Lower leg skin (tissue), 4 donors: ENCODE data around the gene PCCA. TPM values are rescaled to one million over a fixed set of nuclear protein-coding genes. Genes with fewer than 3 reads are reported as not detected.
A peak's percentile ranks its signal among the peaks of the same experiment; 100 is the strongest.

Experiments used
- DNase-seq, 2 donors: peaks; one replicate each; pipeline ENCODE4 v3.0.0-alpha.2; 2019; ENCODE audit warnings: low spot score in 2 of 2
- H3K4me3 ChIP-seq: fragments of 200-600 bp; sonication (generic); 2 replicates; pipeline ENCODE4 v1.5.1; 2017; ENCODE audit warnings: mild to moderate bottlenecking, low read depth; ENCODE audit not compliant: poor library complexity, severe bottlenecking
- POLR2A ChIP-seq, 2 donors: fragments of 450-650 bp; IDR thresholded peaks; one replicate each; pipeline ENCODE4 v1.6.1; 2016 to 2017; ENCODE audit warnings: antibody characterized with exemption in 2 of 2, mild to moderate bottlenecking in 1 of 2, moderate library complexity in 1 of 2
- WGBS, 2 donors: methylation state at CpG; one replicate each; pipeline ENCODE4 v1.1.5; 2018; 5-methylcytosine and 5-hydroxymethylcytosine counted together
- intact Hi-C: fragments of 100-400 bp; cut with DNase I; formaldehyde crosslinking; loops from one replicate; pipeline ENCODE4 v1.15.0; 2023; ENCODE audit warnings: low total_unique reads
- total RNA-seq, 4 donors: library from RNA; depleted of rRNA; stranded (reverse); fragments of >200 nt; gene quantifications; one replicate each; pipeline ENCODE4 v1.1.0, GENCODE V29; 2016
- TF ChIP-seq, protein P1 (sequence below), 3 donors: fragments of 450-650 bp; IDR thresholded peaks; one replicate each; pipeline ENCODE4 v1.5.1; 2016; ENCODE audit warnings: antibody characterized with exemption in 3 of 3, mild to moderate bottlenecking in 3 of 3, moderate library complexity in 2 of 3

PCCA gene
- total RNA-seq, 4 donors from 2014 or later = 24.3 to 34.2 (median 26.2) TPM

DNA sequence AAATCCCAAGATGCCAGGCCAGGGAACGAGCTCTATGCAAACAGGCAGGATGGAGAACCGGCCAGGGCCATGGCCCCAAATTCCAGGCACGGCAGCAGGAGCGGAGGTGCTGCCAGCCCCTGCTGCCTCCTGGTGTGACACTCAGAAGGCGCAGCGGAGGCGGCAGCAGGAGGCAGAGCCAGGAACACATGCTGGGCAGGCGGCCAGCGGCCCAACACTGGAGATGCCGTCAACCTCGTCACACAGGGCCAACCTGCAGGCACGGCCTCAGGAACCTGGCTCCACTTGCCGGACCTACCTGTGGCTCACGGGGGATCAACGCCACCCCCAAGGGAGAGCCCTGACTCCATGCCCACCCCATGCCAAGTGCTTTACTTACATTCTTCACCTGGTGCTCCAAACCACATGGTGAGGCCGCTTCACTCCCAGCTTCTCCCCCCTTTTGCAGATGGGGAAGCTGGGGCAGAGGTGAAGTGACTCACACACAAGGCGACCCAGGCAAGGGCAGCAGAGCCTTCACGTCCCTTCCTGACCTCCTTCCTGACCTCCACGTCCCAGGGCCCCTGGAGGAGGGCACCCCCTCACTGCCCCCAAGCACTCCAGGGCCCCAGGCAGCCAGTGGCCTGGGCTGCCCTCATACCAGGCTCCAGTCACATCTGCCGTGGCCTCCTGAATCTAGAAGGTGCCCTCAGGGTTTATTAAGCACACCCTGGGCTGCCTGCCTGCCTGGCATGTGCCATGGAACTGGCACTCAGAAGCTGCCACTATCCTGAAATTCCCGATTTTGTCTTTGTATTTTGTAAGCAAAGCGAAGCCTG is 456.2 kb downstream of the PCCA start:
- TF ChIP-seq, protein P1, sequence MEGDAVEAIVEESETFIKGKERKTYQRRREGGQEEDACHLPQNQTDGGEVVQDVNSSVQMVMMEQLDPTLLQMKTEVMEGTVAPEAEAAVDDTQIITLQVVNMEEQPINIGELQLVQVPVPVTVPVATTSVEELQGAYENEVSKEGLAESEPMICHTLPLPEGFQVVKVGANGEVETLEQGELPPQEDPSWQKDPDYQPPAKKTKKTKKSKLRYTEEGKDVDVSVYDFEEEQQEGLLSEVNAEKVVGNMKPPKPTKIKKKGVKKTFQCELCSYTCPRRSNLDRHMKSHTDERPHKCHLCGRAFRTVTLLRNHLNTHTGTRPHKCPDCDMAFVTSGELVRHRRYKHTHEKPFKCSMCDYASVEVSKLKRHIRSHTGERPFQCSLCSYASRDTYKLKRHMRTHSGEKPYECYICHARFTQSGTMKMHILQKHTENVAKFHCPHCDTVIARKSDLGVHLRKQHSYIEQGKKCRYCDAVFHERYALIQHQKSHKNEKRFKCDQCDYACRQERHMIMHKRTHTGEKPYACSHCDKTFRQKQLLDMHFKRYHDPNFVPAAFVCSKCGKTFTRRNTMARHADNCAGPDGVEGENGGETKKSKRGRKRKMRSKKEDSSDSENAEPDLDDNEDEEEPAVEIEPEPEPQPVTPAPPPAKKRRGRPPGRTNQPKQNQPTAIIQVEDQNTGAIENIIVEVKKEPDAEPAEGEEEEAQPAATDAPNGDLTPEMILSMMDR (IDR thresholded peaks at IDR 0.05) = no peak
- TF ChIP-seq POLR2A (IDR thresholded peaks at IDR 0.05) = no peak
- peak in 1 of 2 donors; percentile 90 for DNase-seq
- no peak overlapping the region for H3K4me3 ChIP-seq
- 59 to 67% methylated on average over 13 to 20 of the region's 22 CpGs for WGBS, 2 donors
- intact Hi-C loops = no loop called here

- DNase-seq = no peak
- H3K4me3 ChIP-seq = no peak overlapping the region
- intact Hi-C loops = no loop called here
- 74 to 82% methylated on average over 4 of the region's 4 CpGs for WGBS, 2 donors
- TF ChIP-seq POLR2A (IDR thresholded peaks at IDR 0.05) = no peak
- TF ChIP-seq, protein P1 (IDR thresholded peaks at IDR 0.05) = no peak
Measured at GRCh38 chr13:100545684-100546061, 456.8 kb downstream of the PCCA start.

DNA sequence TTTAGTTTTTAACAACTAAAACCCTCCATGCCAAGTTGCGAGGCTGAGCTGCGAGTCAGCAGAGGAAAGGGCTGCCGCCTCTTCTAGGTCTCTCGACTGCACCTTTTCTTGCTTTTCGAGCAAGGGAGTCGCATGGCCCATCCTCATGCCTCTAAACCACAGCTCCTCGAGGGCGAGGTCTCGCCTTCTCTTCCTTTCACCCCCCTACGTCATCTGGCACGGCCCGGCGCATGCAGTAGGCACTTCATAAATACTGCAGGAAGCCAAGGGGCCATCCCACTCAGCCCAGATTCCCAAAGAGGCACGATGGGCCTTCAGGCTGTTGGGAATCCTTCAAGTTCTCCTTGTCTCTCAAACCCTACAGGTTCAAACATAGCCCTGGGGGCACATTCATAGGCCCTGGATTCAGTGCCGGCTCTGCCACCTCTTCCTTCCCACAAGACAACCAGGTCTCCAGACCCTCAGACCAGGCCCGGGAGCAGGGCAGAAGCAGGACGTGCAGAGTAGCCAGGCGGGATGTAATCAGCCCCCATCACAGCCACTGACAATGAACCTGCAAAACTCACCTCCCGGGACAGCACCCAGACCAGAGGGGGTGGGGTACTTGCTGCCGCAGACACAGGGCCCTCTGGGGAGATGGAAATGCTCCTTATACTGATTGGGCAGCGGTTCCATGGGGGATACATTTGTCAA is 458.0 kb downstream of the PCCA start:
- DNase-seq = peak in 1 of 2 donors; percentile 82
- no peak for TF ChIP-seq POLR2A (IDR thresholded peaks at IDR 0.05)
- TF ChIP-seq, protein P1 (IDR thresholded peaks at IDR 0.05) = no peak
- intact Hi-C loops = no loop called here
- H3K4me3 ChIP-seq = no peak overlapping the region
- 80 to 86% methylated on average over 20 to 21 of the region's 21 CpGs for WGBS, 2 donors

DNA sequence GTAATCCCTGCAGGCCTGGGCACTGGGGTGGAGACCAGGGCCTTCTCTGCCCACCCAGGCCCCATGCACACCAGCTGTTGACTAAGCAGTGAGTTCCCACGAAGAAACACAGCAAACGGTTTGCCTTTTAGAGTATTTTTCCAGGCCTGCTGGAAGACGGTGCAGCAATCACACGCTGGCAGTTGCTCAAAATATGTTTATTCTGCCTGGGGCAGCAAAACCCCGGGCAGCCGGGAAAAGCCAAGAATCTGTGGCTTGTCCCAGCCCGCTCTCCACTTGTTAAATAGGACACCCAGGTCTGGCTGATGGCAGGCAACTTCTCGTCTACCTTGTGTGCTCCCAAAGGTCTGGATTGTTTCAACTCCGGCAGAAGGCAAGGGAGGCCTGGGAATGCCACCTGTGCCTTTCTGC is 458.9 kb downstream of the PCCA start:
- TF ChIP-seq POLR2A (IDR thresholded peaks at IDR 0.05) = no peak
- TF ChIP-seq, protein P1 (IDR thresholded peaks at IDR 0.05) = no peak
- no peak overlapping the region for H3K4me3 ChIP-seq
- WGBS, 2 donors = 17 to 35% methylated on average over 9 of the region's 9 CpGs
- DNase-seq = peak in 1 of 2 donors; percentile 62
- intact Hi-C loops = no loop called here

DNA sequence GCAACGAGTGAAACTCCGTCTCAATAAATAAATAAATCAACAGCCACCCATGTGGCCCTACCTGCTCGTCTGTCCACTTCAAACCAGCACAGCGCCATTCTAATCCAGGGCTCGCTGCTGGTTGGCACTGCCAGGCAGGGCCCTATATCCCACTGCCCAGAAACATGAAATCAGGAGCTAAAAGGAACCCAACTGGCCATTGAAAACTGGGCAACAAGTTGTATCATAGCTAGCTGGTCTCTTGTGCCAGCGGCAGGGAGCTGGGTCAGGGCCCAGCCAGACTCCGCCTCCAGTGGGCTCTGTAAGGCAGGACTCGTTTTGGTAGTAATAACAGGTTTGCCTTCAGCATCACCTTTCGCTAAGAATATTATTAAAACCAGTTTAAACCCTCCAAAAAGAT is 460.4 kb downstream of the PCCA start:
- WGBS, 2 donors = 87 to 91% methylated on average over 9 of the region's 9 CpGs
- DNase-seq = no peak
- TF ChIP-seq, protein P1 (IDR thresholded peaks at IDR 0.05) = no peak
- no peak for TF ChIP-seq POLR2A (IDR thresholded peaks at IDR 0.05)

More for the DNA sequence above, 460.4 kb downstream of the PCCA start:
- no peak overlapping the region for H3K4me3 ChIP-seq
- intact Hi-C loops = no loop called here
